ENCODE results near the gene FAM3C. TPM values are rescaled to one million over a fixed set of nuclear protein-coding genes. Genes with fewer than 3 reads are reported as not detected.

FAM3C gene
- total RNA-seq, 1 donor from 2014 or later, result 40.2 TPM

- DNase-seq (ENCODE audit: missing footprints), result no peak
- intact Hi-C loops (cut with DNase I), result no loop called here
- ATAC-seq, result no peak
Observed at GRCh38 chr7:121313220-121313792, 82.8 kb downstream of the FAM3C start.

- DNase-seq (ENCODE audit: missing footprints), result no peak
- ATAC-seq, result no peak
- intact Hi-C loops (cut with DNase I), result no loop called here
Observed at GRCh38 chr7:121307021-121307574, 89.0 kb downstream of the FAM3C start.

- intact Hi-C loops (cut with DNase I), result no loop called here
- ATAC-seq, result no peak
- no peak for DNase-seq (ENCODE audit: missing footprints)
Observed at GRCh38 chr7:121306565-121306964, 89.5 kb downstream of the FAM3C start.

- intact Hi-C loops (cut with DNase I), result no loop called here
- DNase-seq (ENCODE audit: missing footprints), result no peak
- ATAC-seq, result no peak
Observed at GRCh38 chr7:121305109-121305508, 91.0 kb downstream of the FAM3C start.

GRCh38 chr7:121304102-121304658, 91.9 kb downstream of the FAM3C start:
- ATAC-seq, result no peak
- intact Hi-C loops (cut with DNase I), result no loop called here

GRCh38 chr7:121303422-121304101, 92.5 kb downstream of the FAM3C start:
- intact Hi-C loops (cut with DNase I), result no loop called here

More at GRCh38 chr7:121304102-121304658, 91.9 kb downstream of the FAM3C start:
- no peak for DNase-seq (ENCODE audit: missing footprints)

GRCh38 chr7:121302214-121302745, 93.8 kb downstream of the FAM3C start:
- ATAC-seq, result no peak

More at GRCh38 chr7:121303422-121304101, 92.5 kb downstream of the FAM3C start:
- no peak for ATAC-seq
- no peak for DNase-seq (ENCODE audit: missing footprints)

GRCh38 chr7:121301446-121302213, 94.5 kb downstream of the FAM3C start:
- no peak for ATAC-seq
- DNase-seq (ENCODE audit: missing footprints), result no peak
- intact Hi-C loops (cut with DNase I), result no loop called here

More at GRCh38 chr7:121302214-121302745, 93.8 kb downstream of the FAM3C start:
- intact Hi-C loops (cut with DNase I), result no loop called here
- DNase-seq (ENCODE audit: missing footprints), result no peak

GRCh38 chr7:121300685-121301420, 95.3 kb downstream of the FAM3C start:
- ATAC-seq (no peak), DNase-seq (ENCODE audit: missing footprints) (no peak)
- intact Hi-C loops (cut with DNase I), result no loop called here

Other genes starting within 250 kb of the FAM3C start
- not detected for gene WNT16, start 67.3 kb downstream of the FAM3C start, total RNA-seq

Measured in Right ventricle myocardium inferior (tissue), 1 donor.